Mucosa of rectum (tissue), 2 donors: Measurements from ENCODE around the gene HIP1.
A peak's percentile ranks its signal among the peaks of the same experiment; 100 is the strongest.

Source experiments
- H3K27ac ChIP-seq, 2 donors: one replicate each; pipeline ENCODE4 v1.7.0; 2013; ENCODE audit warnings: inconsistent platforms in 2 of 2, low read depth in 2 of 2, low read length in 2 of 2
- H3K27me3 ChIP-seq, 2 donors: one replicate each; pipeline ENCODE4 v1.7.0; 2013; ENCODE audit warnings: low read length in 2 of 2; ENCODE audit not compliant: control insufficient read depth in 2 of 2, insufficient read depth in 2 of 2
- H3K36me3 ChIP-seq, 2 donors: one replicate each; pipeline ENCODE4 v1.7.0; 2013; ENCODE audit warnings: low read length in 2 of 2; ENCODE audit not compliant: control insufficient read depth in 2 of 2, insufficient read depth in 2 of 2
- H3K4me1 ChIP-seq, 2 donors: one replicate each; pipeline ENCODE4 v1.7.0; 2013; ENCODE audit warnings: low read length in 2 of 2, mild to moderate bottlenecking in 1 of 2; ENCODE audit not compliant: control insufficient read depth in 2 of 2, insufficient read depth in 2 of 2
- H3K4me3 ChIP-seq, 2 donors: one replicate each; pipeline ENCODE4 v1.7.0; 2013; ENCODE audit warnings: low read length in 2 of 2
- H3K9ac ChIP-seq, 2 donors: one replicate each; pipeline ENCODE4 v1.7.0; 2013; ENCODE audit warnings: low read length in 2 of 2, low read depth in 1 of 2, mild to moderate bottlenecking in 1 of 2
- H3K9me3 ChIP-seq, 2 donors: one replicate each; pipeline ENCODE4 v1.7.0; 2013; ENCODE audit warnings: low read length in 2 of 2; ENCODE audit not compliant: control insufficient read depth in 2 of 2
- donor health status: healthy.
- donor health status: Normal muscosa, but diverticular disease.

HIP1 gene

GRCh38 chr7:75739796-75740672 is 1.3 kb upstream of the HIP1 start:
- Histone ChIP-seq H3K4me3 (peak overlapping the region; percentile 78 to 80), H3K4me1 (peaks cover 13 to 19% of the 10 kb centered on the region in 2 donors), H3K27ac (peak overlapping the region; percentile 76 to 86), H3K36me3 (no peaks in the 10 kb centered on the region), H3K9me3 (no peaks in the 10 kb centered on the region), H3K9ac (peak overlapping the region; percentile 56 to 64), H3K27me3 (no peaks in the 10 kb centered on the region)

GRCh38 chr7:75738975-75739795 is 444 bp upstream of the HIP1 start:
- no peaks in the 10 kb centered on the region for H3K9me3 ChIP-seq
- H3K27ac ChIP-seq = peak overlapping the region; percentile 76 to 86
- H3K4me1 ChIP-seq = peaks cover 13 to 19% of the 10 kb centered on the region in 2 donors
- H3K27me3 ChIP-seq = no peaks in the 10 kb centered on the region
- peak overlapping the region; percentile 83 to 84 for H3K4me3 ChIP-seq
- H3K36me3 ChIP-seq = no peaks in the 10 kb centered on the region
- peak overlapping the region; percentile 70 to 80 for H3K9ac ChIP-seq

- Histone ChIP-seq H3K4me1 (peaks cover 10 to 19% of the 10 kb centered on the region in 2 donors), H3K27ac (peak overlapping the region; percentile 52 to 75), H3K27me3 (no peaks in the 10 kb centered on the region), H3K9me3 (no peaks in the 10 kb centered on the region), H3K9ac (peak overlapping the region; percentile 70 to 80), H3K4me3 (peak overlapping the region; percentile 83 to 84), H3K36me3 (no peaks in the 10 kb centered on the region)
Measured at GRCh38 chr7:75737856-75738603, 711 bp downstream of the HIP1 start.

- Histone ChIP-seq H3K9ac (no peak overlapping the region), H3K9me3 (no peaks in the 10 kb centered on the region), H3K4me1 (peaks cover 10 to 15% of the 10 kb centered on the region in 2 donors), H3K4me3 (no peak overlapping the region), H3K27me3 (no peaks in the 10 kb centered on the region), H3K27ac (no peak overlapping the region), H3K36me3 (no peaks in the 10 kb centered on the region)
Measured at GRCh38 chr7:75735581-75736350, 3.0 kb downstream of the HIP1 start.

- Histone ChIP-seq H3K4me3 (no peak overlapping the region), H3K36me3 (no peaks in the 10 kb centered on the region), H3K4me1 (peaks cover 10 to 15% of the 10 kb centered on the region in 2 donors), H3K27ac (no peak overlapping the region), H3K9me3 (no peaks in the 10 kb centered on the region), H3K9ac (no peak overlapping the region), H3K27me3 (no peaks in the 10 kb centered on the region)
Measured at GRCh38 chr7:75734586-75735458, 3.9 kb downstream of the HIP1 start.

GRCh38 chr7:75732764-75733630 is 5.7 kb downstream of the HIP1 start:
- Histone ChIP-seq H3K4me3 (no peak overlapping the region), H3K9ac (no peak overlapping the region), H3K27me3 (no peaks in the 10 kb centered on the region), H3K9me3 (no peaks in the 10 kb centered on the region), H3K4me1 (peaks cover 13 to 14% of the 10 kb centered on the region in 2 donors), H3K27ac (no peak overlapping the region), H3K36me3 (no peaks in the 10 kb centered on the region)

GRCh38 chr7:75732016-75732521 is 6.7 kb downstream of the HIP1 start:
- Histone ChIP-seq H3K9ac (no peak overlapping the region), H3K4me1 (peaks cover 11 to 13% of the 10 kb centered on the region in 2 donors), H3K27ac (no peak overlapping the region), H3K4me3 (no peak overlapping the region), H3K36me3 (no peaks in the 10 kb centered on the region), H3K27me3 (no peaks in the 10 kb centered on the region), H3K9me3 (no peaks in the 10 kb centered on the region)

GRCh38 chr7:75729851-75730274 is 8.9 kb downstream of the HIP1 start:
- Histone ChIP-seq H3K4me1 (peaks cover 11 to 13% of the 10 kb centered on the region in 2 donors), H3K36me3 (no peaks in the 10 kb centered on the region), H3K27ac (no peak overlapping the region), H3K27me3 (no peaks in the 10 kb centered on the region), H3K4me3 (no peak overlapping the region), H3K9me3 (no peaks in the 10 kb centered on the region), H3K9ac (no peak overlapping the region)
